GM18861 (cell line): Measurements from ENCODE around the gene PCCA.
A peak's percentile ranks its signal among the peaks of the same experiment; 100 is the strongest.
"Not testable (repeated sequence)": the region's sequence is repeated elsewhere in the genome, so short reads cannot be mapped to it uniquely, and the experiment has no call there.

Source experiments
- ATAC-seq: cut with Tn5 transposase; IDR thresholded peaks from one replicate; pipeline ENCODE4 v1.9.1; 2021; ENCODE audit not compliant: unreplicated experiment

Gene PCCA, protein sequence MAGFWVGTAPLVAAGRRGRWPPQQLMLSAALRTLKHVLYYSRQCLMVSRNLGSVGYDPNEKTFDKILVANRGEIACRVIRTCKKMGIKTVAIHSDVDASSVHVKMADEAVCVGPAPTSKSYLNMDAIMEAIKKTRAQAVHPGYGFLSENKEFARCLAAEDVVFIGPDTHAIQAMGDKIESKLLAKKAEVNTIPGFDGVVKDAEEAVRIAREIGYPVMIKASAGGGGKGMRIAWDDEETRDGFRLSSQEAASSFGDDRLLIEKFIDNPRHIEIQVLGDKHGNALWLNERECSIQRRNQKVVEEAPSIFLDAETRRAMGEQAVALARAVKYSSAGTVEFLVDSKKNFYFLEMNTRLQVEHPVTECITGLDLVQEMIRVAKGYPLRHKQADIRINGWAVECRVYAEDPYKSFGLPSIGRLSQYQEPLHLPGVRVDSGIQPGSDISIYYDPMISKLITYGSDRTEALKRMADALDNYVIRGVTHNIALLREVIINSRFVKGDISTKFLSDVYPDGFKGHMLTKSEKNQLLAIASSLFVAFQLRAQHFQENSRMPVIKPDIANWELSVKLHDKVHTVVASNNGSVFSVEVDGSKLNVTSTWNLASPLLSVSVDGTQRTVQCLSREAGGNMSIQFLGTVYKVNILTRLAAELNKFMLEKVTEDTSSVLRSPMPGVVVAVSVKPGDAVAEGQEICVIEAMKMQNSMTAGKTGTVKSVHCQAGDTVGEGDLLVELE

DNA sequence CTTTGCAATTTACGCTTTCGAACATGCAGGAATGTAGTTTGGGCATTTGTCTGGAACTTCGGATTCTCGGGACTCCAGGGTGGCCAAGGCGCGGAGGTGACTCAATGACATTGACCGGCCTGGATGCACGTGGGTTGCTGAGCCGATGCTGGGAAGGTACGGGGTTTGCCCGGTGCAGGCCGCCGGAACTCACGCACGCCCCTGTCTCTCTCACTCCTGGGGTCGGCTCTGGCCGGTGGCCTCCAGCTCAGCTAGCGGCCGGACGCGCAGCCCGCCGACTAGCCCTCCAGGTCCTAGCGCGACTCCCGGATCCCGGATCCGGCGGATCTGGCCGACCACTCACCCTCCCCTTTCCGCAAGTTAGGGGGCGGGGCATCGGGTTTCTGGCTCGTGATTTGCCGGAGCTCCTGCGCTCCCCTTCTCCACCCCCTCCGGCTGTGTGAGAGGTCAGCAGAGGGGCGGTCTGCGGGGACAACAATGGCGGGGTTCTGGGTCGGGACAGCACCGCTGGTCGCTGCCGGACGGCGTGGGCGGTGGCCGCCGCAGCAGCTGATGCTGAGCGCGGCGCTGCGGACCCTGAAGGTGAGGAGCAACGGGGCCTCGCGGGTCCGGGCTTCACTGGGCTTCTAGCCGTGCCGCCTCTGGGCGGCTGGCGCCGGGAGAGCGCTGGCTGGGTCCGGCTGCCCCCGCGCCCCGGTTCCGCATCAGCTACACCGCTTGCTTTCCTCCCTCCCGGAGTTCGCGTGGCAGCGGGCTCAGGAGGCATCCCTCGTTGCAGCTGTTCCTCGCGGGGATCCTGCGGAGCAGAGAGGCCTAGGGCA, at the start of gene PCCA:
TSS of gene PCCA (plus strand) at position 450 of the 821 bp plus-strand sequence. CDS start at position 478, 28 bp downstream.
- peak; percentile 93 for ATAC-seq

DNA sequence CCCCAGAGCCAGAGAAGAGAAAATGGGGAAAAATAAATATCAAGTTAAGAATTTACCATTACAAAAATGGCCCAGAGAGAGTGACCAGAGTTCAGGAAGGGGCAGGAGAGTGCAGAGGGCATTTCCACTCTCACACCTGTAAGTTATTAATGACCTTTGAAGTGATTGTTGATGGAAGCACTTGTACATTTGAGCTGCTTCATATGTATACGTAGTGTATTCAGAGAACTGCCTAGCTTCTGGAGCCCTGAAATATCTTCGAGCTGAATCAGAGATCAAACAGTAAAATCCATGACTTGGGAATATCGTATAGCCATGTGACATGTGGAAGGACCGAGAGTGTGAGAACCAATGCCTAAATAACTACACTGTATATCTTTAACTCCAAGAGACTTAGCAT, 49.2 kb upstream of the PCCA start:
- ATAC-seq, result no peak

DNA sequence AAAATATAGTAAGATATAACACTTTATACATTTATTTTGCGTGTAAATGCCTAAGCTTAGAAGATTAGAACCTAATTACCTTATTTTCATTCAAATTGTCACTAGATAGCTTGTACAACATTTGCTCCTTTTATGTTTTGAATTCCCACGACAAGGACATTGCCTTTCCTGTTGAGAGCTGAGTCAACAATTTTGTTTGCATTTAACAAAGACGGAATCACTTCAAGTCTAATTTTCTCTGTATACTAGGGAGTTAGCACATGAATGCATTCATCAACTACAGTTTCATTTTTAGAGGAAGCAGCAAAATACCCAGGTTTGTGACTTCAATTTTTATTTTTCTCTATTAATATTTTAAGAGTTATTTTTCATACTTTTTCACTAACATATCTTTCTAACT, 48.7 kb upstream of the PCCA start:
- ATAC-seq, result no peak

DNA sequence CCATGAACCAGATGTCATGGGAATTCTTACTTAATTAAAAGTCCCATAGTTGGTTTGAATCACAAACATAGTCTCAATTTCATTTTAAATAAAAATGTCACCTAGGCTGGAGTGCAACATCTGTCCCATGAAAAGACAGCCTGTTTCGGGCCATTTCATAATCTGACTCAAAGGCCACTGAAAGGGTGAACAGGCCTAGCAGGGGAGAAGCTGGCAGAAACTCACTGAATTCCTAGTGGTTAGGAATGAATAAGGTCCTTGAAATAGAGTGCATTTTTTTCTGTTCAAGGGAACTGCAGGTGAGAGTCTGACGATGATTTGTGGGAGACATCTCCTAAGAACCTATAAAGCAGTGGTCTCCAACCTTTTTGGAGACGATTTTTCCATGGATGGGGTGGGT, 44.0 kb upstream of the PCCA start:
- no peak for ATAC-seq

DNA sequence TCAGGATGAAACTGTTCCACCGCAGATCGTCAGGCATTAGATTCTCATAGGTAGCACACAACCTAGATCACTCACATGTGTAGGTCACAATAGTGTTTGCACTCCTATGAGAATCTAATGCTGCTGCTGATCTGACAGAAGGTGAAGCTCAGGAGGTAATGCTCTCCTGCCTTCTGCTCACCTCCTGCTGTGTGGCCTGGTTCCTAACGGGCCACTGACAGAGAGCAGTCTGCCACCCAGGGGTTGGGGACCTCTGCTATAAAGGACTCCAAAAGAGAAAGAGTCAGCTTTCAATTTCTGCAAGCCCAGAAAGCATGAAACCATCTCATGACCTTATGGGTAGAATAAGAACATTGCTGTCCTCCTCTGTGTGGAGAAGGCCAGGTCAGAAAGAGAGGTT, 43.5 kb upstream of the PCCA start:
- no peak for ATAC-seq

DNA sequence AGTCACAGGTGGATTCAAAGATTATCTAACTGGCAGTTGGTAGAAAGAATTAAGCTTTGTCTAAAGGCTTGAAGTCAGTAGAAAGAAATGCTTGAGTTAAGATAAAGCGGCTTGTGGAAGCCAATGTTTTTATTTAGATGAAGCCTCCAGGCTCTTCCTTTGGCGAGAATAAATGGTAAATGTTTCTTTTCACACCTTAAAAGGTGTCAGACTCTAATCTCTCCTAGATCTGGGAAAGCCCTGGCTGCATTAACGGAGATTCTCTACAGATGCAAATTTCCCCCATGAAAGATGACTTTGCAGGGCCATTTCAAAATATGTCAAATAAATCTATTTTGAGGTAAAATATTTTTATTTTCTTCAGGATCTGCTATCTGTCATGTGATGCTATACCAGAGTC, 37.8 kb upstream of the PCCA start:
- ATAC-seq, result no peak

DNA sequence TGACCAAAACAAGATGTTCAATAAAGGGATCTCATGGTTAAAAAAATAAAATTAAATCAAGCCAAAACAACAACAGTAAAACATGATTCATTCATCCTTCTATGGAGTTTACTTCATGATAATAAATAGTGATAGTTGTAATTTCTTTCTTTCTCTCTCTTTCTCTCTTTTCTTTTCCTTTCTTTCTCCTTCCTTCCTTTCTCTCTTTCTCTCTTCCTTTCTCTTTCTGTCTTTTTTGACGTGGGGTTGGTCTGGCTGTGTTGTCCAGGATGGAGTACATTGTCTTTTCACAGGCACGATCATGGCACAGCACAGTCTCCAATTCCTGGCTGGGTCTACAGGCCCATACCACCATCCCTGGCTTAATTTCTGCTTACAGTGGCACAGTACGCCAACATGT, 29.1 kb upstream of the PCCA start:
- ATAC-seq, result no peak

DNA sequence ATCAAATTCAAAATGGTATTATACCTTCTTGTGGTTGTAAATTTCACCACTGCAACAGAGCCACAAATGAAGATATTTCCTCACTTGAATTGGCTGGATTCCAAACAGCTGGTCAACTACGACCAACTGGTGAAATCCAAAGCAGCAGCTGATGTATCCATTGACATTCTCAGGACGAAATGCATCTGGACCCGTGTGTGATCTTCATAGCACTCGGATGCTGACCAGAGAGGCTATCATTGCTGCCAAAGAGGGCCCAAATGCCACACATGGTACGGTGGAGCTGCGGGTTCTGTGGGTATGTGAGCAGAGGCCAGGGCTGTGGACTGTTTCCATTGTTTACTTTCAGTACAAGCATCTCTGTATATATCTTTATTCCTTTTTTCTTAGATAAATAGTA, 25.6 kb upstream of the PCCA start:
- ATAC-seq, result no peak

DNA sequence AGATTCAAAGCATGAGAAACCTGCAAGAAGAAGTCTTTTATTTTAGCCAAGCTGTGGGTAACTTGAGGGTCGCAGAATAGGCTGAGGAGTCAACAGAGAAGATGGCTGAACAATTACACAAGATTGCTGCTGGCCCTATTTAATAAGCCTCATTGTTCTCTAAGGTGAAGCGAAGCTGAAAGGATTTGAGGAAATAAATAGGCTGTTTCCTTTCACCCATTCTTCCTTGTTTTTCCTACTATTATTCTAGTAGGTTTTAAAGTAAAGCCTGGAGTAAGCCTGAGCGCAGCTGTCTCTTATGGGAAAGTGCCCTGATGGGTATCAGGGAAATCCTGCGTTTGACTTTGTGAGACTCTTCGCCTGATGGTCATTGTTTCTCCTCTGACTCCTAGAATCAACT, 25.0 kb upstream of the PCCA start:
- no peak for ATAC-seq

DNA sequence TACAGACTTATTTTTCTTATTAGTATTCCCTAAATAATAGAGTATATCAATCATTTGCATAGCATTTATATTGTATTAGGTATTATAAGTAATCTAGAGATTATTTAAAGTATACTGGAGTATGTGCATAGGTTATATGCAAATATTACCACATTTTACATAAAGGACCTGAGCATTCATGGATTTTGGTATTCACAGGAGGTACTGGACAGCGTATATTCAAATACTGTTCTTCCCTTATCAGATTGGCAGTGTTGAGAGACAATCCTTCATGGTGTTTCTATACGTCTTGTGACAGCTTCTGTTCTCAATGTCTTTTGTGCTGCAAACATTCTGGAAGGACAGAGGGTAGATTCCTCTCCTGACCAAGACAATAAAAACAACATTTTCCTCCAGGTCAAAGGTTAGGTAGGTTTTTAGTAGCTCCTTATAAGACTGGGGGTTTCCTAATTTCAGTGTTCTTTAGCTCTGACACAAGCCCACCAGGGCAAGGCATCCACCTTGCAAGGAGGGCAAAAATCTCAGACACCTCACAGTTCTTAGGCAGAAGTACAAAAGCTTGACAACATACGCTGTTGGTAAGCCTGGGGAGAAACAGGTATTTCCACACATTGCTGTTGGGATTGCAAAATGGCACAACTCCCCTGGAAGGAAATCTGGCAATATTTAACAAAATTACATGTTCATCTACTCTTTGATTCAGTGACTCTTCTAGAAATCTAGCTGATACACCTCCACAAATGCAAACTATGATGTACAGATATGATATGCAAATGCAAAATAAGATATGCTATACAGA, 20.6 kb upstream of the PCCA start:
- no peak for ATAC-seq

DNA sequence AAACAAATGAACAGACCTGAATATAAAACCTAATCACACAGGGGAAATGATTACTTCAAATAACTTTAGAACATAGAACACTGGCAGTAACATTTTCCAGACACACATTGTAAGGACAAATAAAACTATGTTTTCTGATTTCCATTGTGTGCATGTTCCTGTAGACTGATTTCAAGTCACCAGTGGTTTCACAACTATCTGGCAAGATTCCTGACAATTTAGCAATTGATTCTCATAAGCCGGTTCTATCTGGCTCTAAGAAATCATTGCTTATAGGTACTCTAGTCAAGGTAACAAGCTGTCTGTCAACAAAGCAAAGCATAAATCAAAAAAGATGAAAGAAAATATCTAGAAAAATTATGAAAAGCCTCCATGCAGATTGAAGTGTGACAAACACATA, 19.6 kb upstream of the PCCA start:
- ATAC-seq, result no peak

DNA sequence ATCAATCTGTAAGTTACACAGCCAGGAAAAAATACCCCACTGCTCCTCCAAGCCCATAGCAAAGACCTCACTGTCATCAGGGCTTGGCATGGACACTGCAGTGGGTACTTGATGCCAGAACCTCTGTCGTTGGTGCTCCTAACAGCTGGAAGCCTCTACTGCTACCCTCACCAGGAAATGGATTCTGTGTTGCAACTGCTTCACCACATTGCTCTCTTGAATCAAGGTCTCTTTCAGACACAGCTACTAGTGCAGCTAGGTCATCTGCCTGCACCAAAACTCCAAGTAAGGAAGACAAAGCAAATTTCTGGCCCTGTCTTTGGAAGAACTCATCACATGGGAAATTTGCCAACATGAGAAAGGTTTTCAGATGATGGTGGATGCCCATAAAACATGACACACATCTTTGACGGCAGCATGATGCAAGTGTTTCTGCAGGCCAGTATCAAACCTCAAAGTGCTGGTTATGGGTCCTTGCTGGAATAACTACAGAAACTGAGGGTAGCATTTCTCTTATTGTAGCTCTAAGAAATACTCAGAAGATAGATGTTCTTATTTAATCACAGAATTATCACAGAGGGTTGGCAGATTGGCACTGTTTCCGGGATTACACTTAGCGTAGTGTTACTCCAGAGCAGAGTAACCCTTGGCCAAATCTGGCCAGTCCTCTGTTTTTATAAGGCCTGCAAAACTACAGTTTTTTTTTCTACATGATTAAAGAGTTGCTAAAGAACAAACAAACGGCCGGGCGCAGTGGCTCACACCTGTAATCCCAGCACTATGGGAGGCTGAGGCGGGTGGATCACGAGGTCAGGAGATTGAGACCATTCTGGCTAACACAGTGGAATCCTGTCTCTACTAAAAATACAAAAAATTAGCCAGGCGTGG, 12.9 kb upstream of the PCCA start:
- ATAC-seq, result no peak

DNA sequence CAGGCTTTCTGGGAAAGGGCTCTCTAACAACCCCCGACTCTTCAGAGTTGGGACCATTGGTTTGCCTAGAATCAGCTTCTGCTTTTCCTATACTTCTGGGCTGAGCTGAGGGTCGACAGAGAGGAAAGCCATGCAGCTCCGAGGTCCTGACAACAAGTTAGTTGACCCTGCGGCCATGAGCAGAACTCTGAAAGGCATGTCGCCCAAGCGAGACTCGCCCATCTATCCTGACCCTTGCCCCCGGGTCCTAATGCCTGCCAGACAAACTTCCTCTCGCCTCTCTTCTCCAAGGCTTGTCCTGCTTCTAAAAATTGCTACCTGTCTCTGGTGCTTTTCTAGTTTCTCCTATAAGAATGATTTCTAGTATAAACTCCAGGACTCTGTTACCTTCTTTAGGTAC, 9.9 kb upstream of the PCCA start:
- ATAC-seq, result not testable (repeated sequence)

DNA sequence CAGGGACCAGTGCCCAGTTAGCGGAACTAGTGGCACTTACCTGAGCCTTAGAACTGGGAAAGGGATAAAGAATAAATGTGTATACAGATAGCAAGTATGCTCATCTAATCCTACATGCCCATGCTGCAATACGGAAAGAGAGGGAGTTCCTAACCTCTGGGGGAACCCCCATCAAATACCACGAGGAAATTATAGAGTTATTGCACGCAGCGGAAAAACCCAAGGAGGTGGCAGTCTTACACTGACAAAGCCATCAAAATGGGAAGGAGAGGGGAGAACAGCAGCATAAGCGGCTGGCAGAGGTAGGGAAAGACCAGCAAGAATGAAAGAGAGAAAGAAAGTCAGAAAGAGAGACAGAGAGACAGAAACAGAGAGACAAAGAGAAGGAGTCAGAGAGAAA, 5.5 kb upstream of the PCCA start:
- not testable (repeated sequence) for ATAC-seq

DNA sequence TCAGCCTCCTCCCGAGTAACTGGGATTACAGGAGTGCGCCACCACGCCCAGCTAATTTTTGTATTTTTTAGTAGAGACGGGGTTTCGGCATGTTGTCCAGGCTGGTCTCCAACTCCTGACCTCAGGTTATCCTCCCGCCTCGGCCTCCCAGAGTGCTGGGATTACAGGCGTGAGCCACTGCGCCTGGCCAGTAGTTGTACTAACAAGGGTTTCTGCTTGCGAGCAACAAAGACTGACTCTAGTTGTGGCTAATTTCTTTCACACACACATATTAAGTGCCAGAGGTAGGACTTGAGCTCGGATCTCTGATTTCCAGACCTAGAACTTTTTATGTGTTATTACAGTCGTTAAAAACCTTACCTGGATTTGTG, 635 bp upstream of the PCCA start:
- ATAC-seq, result no peak

DNA sequence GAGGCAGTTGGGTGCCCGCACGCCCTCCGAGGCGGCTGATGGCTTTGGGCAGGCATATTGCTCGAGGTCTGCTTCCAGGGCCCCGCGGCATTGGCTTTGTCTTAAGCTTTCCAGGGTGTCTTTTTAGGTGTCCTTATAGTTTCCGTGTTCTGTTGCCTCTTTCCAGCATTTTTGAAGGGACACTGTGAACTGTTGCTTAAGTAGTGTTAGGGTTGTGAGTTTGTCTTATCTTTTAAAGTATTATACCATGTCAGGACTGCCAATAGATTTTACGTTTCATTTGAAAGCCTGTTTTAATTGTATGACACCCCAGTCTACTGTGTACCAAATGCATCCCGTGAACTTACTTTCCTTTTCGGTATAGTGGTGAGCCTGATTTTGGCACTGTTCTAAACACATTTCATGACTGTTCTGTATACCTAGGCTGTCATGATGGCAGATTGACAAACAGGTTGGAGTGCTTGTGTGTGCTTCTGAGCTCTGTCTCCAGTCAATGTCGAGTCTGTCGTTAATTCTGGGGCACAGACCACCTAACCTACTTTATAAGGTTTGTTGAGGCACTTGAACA, 656 bp downstream of the PCCA start:
- peak; percentile 37 for ATAC-seq

DNA sequence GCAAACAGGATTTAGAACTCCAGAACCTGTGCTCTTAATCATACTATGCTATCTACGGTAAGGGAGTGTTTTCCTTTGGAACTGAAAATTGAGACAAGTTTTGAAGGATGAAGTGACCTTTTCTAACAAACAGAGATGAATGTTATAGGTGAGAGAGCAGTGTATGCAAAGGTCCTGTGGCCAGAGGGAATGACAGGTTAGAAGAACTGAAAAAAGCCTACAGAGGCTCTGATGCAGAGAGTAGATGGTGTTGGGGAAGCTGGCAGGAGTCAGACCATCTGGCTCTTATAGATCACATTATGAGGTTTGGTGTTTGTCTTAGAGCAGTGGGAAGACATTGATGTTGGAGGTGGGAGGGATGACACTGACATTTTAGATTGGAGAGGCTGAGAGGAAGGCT, 2.0 kb downstream of the PCCA start:
- no peak for ATAC-seq

DNA sequence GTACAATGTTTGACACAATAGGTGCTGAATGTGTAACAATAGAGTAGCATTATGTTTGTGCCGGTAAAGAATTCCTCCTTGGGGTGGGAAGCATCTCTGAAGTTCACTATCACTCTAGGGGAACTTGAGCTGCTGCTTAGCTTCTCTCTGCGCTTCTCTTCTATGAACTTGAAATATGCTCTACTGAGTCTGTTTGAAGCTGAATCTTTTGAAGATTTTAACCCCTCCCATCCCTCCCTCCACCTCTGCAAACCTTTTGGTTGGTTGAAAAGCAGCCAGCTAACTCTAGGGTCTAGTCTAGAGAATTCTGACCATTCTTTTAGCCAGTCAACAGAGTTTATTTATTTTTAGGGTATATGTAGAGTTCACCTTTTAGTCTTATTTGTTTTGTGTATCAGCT, 2.5 kb downstream of the PCCA start:
- no peak for ATAC-seq

DNA sequence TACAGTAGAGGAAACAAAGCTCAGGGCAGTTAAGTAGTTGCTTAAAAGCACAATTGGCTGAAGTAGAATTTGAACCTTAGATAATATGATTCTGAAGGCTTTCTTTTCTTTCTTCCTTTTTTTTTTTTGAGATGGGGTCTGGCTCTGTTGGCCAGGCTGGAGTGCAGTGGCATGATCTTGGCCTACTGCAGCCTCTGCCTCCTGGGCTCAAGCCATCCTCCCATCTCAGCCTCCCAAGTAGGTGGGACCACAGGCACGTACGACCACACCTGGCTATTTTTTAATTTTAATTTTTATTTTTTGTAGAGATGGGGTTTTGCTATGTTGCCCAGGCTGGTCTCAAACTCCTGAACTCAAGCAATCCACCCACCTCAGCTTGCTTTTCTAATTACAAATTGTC, 3.4 kb downstream of the PCCA start:
- ATAC-seq, result not testable (repeated sequence)

DNA sequence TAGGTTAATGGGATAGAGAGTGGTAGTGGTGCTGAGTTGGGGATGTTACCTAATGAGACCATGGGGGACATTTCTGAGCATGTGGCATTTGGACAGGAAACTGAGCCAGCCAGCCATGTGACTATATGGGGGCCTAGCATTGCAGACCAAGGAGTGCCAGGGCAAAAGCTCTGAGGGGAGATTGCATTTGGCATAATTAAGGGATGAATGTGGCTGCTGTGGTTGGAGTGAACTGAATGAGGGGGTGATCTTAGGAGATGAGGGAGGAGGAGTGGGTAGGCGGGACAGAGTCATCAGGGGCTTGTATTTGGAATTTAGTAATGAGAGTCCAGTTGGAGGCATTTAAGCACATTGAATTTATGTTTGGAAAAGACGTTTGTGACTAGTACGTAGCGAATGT, 6.6 kb downstream of the PCCA start:
- no peak for ATAC-seq
